Cardiac fibroblast (primary cell): ENCODE measurements around the gene ZBED4.
A peak's percentile ranks its signal among the peaks of the same experiment; 100 is the strongest.
"Not testable (repeated sequence)": the region's sequence is repeated elsewhere in the genome, so short reads cannot be mapped to it uniquely, and the experiment has no call there.

Experiments used
- DNase-seq, 2 donors: peaks; one replicate each; pipeline versions ENCODE4 v3.0.0 to v3.0.0-alpha.2; 2010; ENCODE audit warnings: low read depth in 2 of 2
- H3K4me3 ChIP-seq, 2 donors: replicated peaks in 1 of 2; 1 replicate in 1 of 2; 2 replicates in 1 of 2; pipeline ENCODE4 v1.5.1; 2011; ENCODE audit warnings: low read depth in 2 of 2, low read length in 2 of 2, mild to moderate bottlenecking in 2 of 2, moderate library complexity in 1 of 2
- CTCF ChIP-seq: IDR thresholded peaks from one replicate; pipeline ENCODE4 v1.5.1; 2011; ENCODE audit warnings: low read depth, mild to moderate bottlenecking, low read length, inconsistent platforms

Gene ZBED4

DNA sequence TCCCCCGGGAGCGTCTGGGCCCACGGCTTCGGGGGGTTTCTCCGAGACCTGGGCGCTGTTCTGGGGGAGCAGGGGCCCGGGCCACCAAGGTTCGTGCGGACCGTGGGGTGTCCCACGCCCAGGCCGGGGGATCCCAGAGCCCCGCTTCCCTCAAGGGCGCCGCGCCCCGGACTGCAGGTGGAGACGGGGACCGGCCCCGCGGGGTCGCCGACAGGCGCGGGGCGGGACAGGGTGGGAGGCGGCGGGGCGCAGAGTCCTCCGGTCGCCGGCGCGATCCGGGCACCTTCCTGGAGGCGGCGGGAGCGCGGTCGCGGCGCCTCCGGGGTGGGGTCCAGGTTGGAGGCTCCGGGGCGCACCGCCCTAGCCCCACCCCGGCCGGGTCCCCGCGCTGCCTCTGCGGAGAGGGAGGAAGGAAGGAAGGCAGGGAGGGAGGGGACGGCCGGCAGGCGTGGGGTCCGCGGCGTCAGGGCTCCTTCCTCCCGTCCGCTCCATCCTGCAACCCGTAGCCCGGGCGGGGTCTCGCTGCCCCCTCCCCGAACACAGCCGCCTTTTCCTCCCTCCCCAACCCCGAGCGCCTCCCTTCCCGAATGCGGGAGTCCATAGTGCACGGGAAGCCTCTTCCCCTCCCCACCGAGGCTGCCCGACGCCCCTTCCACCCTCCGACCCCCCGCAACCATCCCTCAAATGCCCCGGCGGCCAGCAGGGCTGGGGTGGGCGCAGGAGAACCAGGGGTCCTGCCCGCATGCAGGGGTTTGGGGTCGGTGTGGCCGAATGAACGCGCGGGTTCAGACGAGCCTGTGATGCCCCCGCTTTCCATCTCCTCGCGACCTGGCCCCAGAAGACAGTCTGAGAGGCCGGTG, 4.3 kb upstream of the ZBED4 start:
- TF ChIP-seq CTCF = no peak
- DNase-seq = no peak
- H3K4me3 ChIP-seq = peak overlapping the region in 1 of 2 donors; percentile 30

GRCh38 chr22:49850021-49850911, 3.4 kb upstream of the ZBED4 start:
- no peak for TF ChIP-seq CTCF
- no peak for DNase-seq
- H3K4me3 ChIP-seq = peak overlapping the region in 1 of 2 donors; percentile 30

GRCh38 chr22:49850959-49851802, 2.5 kb upstream of the ZBED4 start:
- TF ChIP-seq CTCF = no peak
- H3K4me3 ChIP-seq = no peak overlapping the region
- DNase-seq = no peak

DNA sequence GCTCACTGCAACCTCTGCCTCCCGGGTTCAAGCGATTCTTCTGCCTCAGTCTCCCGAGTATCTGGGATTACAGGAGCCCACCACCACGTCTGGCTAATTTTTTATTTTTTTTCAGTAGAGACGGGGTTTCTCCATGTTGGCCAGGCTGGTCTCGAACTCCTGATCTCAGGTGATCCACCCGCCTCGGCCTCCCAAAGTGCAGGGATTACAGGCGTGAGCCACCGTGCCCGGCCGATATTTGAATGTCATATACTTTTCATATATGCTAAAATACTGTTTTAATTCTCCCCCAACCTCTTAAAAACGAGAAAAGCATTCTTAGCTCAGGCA, 1.1 kb upstream of the ZBED4 start:
- peak overlapping the region; percentile 57 to 73 for H3K4me3 ChIP-seq
- DNase-seq = not testable (repeated sequence)

GRCh38 chr22:49853981-49854831, 562 bp downstream of the ZBED4 start:
- no peak for TF ChIP-seq CTCF
- DNase-seq = peak; percentile 31 to 36
- H3K4me3 ChIP-seq = peak overlapping the region; percentile 78 to 79

GRCh38 chr22:49855251-49855911, 1.7 kb downstream of the ZBED4 start:
- DNase-seq = peak; percentile 26 to 33
- no peak for TF ChIP-seq CTCF
- peak overlapping the region; percentile 16 to 79 for H3K4me3 ChIP-seq
